ENCODE results near the gene OR10X1. TPM values are rescaled to one million over a fixed set of nuclear protein-coding genes. Genes with fewer than 3 reads are reported as not detected.

Gene OR10X1
- total and polyA plus RNA-seq, 2 of the 4 experiments (the other 2 are of a cell fraction), result not detected

GRCh38 chr1:158559696-158560095, 20.0 kb downstream of the OR10X1 start:
- no peak for TF ChIP-seq BHLHE40 (IDR thresholded peaks at IDR 0.05; ENCODE audit: low read depth, low read length)
- no peak for TF ChIP-seq USF2 (IDR thresholded peaks at IDR 0.05; ENCODE audit: low read depth, low read length)
- TF ChIP-seq NFE2L2 (IDR thresholded peaks at IDR 0.05; ENCODE audit: low read depth, low read length), result no peak
- TF ChIP-seq RCOR1 (IDR thresholded peaks at IDR 0.05; ENCODE audit: insufficient replicate concordance, low read length), result no peak
- no peak for TF ChIP-seq FOS (IDR thresholded peaks at IDR 0.05; ENCODE audit: low read depth, low read length)
- no peak for TF ChIP-seq MAFK (IDR thresholded peaks at IDR 0.05; ENCODE audit: low read depth, low read length)
- TF ChIP-seq MXI1 (IDR thresholded peaks at IDR 0.05; ENCODE audit: borderline replicate concordance, low read depth, low read length), result no peak
- no peak for TF ChIP-seq CTCF (conservative IDR thresholded peaks at IDR 0.05; ENCODE audit: low read depth, low read length)
- TF ChIP-seq ELK1 (IDR thresholded peaks at IDR 0.05; ENCODE audit: borderline replicate concordance, low read depth, low read length), result no peak
- no peak for TF ChIP-seq POLR2A (IDR thresholded peaks at IDR 0.05; ENCODE audit: low read depth, low read length)
- TF ChIP-seq RAD21 (IDR thresholded peaks at IDR 0.05; ENCODE audit: low read length), result no peak
- no peak for TF ChIP-seq SMC3 (IDR thresholded peaks at IDR 0.05; ENCODE audit: low read depth, low read length)
- no peak for TF ChIP-seq CHD1 (IDR thresholded peaks at IDR 0.05; ENCODE audit: low read depth, low read length)
- TF ChIP-seq RFX5 (IDR thresholded peaks at IDR 0.05; ENCODE audit: low read depth, low read length), result no peak
- TF ChIP-seq MAZ (IDR thresholded peaks at IDR 0.05; ENCODE audit: borderline replicate concordance, low read depth, low read length), result no peak
- no peak for TF ChIP-seq CEBPB (IDR thresholded peaks at IDR 0.05; ENCODE audit: low read depth, low read length)
- no peak overlapping the region for H2AFZ ChIP-seq (replicated peaks; ENCODE audit: low read length, poor library complexity)
- H3K79me1 ChIP-seq (ENCODE audit: low read depth in 1 of 2, low read length in 2 of 2), result no peaks in the 10 kb centered on the region
- CTCF ChIA-PET, result no interaction called here
- no peak overlapping the region for H4K91ac ChIP-seq (ENCODE audit: insufficient read depth, low read depth, low read length)
- no peak overlapping the region for H3K56ac ChIP-seq (ENCODE audit: extremely low read depth, insufficient read depth, low read length)
- H3K4me3 ChIP-seq (ENCODE audit: insufficient read depth, low read depth, low read length), result no peak overlapping the region
- no peak overlapping the region for H2BK15ac ChIP-seq (ENCODE audit: low read depth, low read length)
- dilution Hi-C loops (cut with HindIII; ENCODE audit: low sequenced_read_pairs, unreplicated experiment) (no loop called here), intact Hi-C loops (cut with micrococcal nuclease) (no loop called here), in situ Hi-C loops (cut with MboI; ENCODE audit: low sequenced_read_pairs) (no loop called here)
- no peaks in the 10 kb centered on the region for H3K36me3 ChIP-seq (ENCODE audit: control insufficient read depth, insufficient read depth, low read length)
- no peaks in the 10 kb centered on the region for H3K27me3 ChIP-seq (ENCODE audit: control insufficient read depth, insufficient read depth, low read length)
- H2BK120ac ChIP-seq (ENCODE audit: low read depth, low read length), result no peak overlapping the region
- no peak overlapping the region for H3K4me2 ChIP-seq (ENCODE audit: low read depth, low read length)
- no peak overlapping the region for H3K14ac ChIP-seq (replicated peaks; ENCODE audit: low read depth, low read length)
- no peak overlapping the region for H2BK5ac ChIP-seq (ENCODE audit: low read depth, low read length, poor library complexity, severe bottlenecking)
- POLR2A ChIA-PET (ENCODE audit: unreplicated experiment), result no interaction called here
- no peak overlapping the region for H3K23ac ChIP-seq (ENCODE audit: low read depth, low read length)
- no peaks in the 10 kb centered on the region for H4K20me1 ChIP-seq (ENCODE audit: insufficient read depth, low read length)
- DNase-seq (no peak), ATAC-seq (ENCODE audit: low read depth) (no peak)
- no peak overlapping the region for H3K27ac ChIP-seq (ENCODE audit: insufficient read depth, low read length)
- BruUV-seq (replicated peaks), result no TSS peak
- H2AK5ac ChIP-seq (ENCODE audit: low read depth, low read length), result no peak overlapping the region
- H3K9me1 ChIP-seq (ENCODE audit: insufficient read depth, low read length), result no peaks in the 10 kb centered on the region
- H3K9ac ChIP-seq (ENCODE audit: low read depth, low read length), result no peak overlapping the region
- H2BK20ac ChIP-seq (ENCODE audit: low read depth, low read length), result no peak overlapping the region
- no peak overlapping the region for H2AK9ac ChIP-seq (replicated peaks; ENCODE audit: low read depth, low read length, poor library complexity)
- no peak overlapping the region for H4K5ac ChIP-seq (ENCODE audit: low read depth, low read length)
- no CpG with 5 or more reads among the region's 1 CpG for WGBS, 2 experiments (ENCODE audit: extremely low coverage in 2 of 2, insufficient read length in 1 of 2)
- H3K9me3 ChIP-seq (ENCODE audit: control insufficient read depth, insufficient read depth, low read length), result 0 out of 2 replicates have a peak, but pooled peaks cover 2% of the 10 kb centered on the region
- H4K8ac ChIP-seq (ENCODE audit: low read depth in 2 of 2, low read length in 2 of 2), result no peak overlapping the region
- H3K4me1 ChIP-seq (ENCODE audit: control insufficient read depth, insufficient read depth, low read length), result no peaks in the 10 kb centered on the region
- H3K4ac ChIP-seq (ENCODE audit: low read depth, low read length), result no peak overlapping the region
- no peak overlapping the region for H3K18ac ChIP-seq (ENCODE audit: low read depth, low read length)
